BE2C (cell line): ENCODE measurements around the gene FGF14.

ENCODE experiments used
- DNase-seq: peaks from one replicate; pipeline ENCODE4 v3.0.0-alpha.2; 2020
- H3K27me3 ChIP-seq: fragments of 250-450 bp; sonication (Bioruptor Pico); 2 replicates; pipeline ENCODE4 v1.5.1; 2020; ENCODE audit warnings: mild to moderate bottlenecking
- H3K36me3 ChIP-seq: fragments of 250-450 bp; sonication (Bioruptor Pico); 2 replicates; pipeline ENCODE4 v1.5.1; 2020; ENCODE audit warnings: mild to moderate bottlenecking
- H3K4me1 ChIP-seq: fragments of 250-450 bp; sonication (Bioruptor Pico); 2 replicates; pipeline ENCODE4 v1.5.1; 2020
- H3K4me3 ChIP-seq: 2 replicates; pipeline ENCODE4 v1.5.1; 2011; ENCODE audit warnings: low read depth, low read length
- H3K9me3 ChIP-seq: fragments of 250-450 bp; sonication (Bioruptor Pico); 2 replicates; pipeline ENCODE4 v1.5.1; 2020
- TF ChIP-seq, protein P1 (sequence below): IDR thresholded peaks from 2 replicates; pipeline ENCODE4 v1.5.1; 2012; ENCODE audit warnings: mild to moderate bottlenecking, low read depth, low read length

Gene FGF14

DNA sequence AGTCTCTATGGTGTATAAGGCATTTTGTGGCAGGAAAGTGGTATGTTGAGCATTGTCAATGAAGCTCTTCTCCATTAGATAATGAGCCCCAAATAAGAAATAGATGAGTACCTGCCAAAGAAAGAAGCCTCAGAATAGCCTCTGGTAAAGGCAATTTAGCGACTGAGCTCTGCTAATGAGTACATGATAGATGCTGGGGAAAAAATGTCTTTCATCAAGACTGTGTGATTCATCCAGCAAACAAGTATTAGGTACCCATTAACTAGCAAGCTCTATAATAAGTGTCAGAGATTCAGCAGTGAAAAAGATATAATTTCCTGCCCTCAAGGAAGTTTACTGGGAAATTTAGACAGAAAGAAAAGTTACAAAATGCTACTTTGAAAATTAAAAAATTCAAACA, 654.8 kb downstream of the FGF14 start:
- H3K4me1 ChIP-seq: no peaks in the 10 kb centered on the region; the same call in 1 of the 2 replicates
- no peak overlapping the region for H3K4me3 ChIP-seq
- TF ChIP-seq, protein P1, sequence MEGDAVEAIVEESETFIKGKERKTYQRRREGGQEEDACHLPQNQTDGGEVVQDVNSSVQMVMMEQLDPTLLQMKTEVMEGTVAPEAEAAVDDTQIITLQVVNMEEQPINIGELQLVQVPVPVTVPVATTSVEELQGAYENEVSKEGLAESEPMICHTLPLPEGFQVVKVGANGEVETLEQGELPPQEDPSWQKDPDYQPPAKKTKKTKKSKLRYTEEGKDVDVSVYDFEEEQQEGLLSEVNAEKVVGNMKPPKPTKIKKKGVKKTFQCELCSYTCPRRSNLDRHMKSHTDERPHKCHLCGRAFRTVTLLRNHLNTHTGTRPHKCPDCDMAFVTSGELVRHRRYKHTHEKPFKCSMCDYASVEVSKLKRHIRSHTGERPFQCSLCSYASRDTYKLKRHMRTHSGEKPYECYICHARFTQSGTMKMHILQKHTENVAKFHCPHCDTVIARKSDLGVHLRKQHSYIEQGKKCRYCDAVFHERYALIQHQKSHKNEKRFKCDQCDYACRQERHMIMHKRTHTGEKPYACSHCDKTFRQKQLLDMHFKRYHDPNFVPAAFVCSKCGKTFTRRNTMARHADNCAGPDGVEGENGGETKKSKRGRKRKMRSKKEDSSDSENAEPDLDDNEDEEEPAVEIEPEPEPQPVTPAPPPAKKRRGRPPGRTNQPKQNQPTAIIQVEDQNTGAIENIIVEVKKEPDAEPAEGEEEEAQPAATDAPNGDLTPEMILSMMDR: no peak
- no peak for DNase-seq
- H3K27me3 ChIP-seq: no peaks in the 10 kb centered on the region
- no peaks in the 10 kb centered on the region for H3K36me3 ChIP-seq
- H3K9me3 ChIP-seq: no peaks in the 10 kb centered on the region

DNA sequence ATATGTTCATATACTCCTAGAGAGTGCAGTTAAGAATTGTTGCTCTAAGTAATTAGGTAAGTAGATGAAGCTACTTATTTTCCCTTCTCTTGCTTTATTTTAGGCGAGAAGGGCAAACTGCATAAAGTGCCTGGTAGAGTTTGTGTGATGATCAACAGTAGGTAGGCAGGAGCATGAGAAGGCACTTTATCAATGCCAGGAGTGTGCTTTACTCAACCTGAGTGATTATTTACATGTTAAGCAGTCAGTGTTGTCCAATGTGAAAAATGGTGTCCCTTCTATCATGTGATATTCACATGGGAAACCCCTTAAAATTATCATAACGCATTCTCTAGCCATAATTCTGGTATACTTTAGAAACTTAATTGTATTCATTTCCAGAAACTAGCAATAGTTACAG, 655.3 kb downstream of the FGF14 start:
- H3K4me3 ChIP-seq: no peak overlapping the region
- H3K36me3 ChIP-seq: no peaks in the 10 kb centered on the region
- no peaks in the 10 kb centered on the region for H3K27me3 ChIP-seq
- no peak for DNase-seq
- H3K4me1 ChIP-seq: no peaks in the 10 kb centered on the region; the same call in 1 of the 2 replicates
- TF ChIP-seq, protein P1: no peak
- H3K9me3 ChIP-seq: no peaks in the 10 kb centered on the region

DNA sequence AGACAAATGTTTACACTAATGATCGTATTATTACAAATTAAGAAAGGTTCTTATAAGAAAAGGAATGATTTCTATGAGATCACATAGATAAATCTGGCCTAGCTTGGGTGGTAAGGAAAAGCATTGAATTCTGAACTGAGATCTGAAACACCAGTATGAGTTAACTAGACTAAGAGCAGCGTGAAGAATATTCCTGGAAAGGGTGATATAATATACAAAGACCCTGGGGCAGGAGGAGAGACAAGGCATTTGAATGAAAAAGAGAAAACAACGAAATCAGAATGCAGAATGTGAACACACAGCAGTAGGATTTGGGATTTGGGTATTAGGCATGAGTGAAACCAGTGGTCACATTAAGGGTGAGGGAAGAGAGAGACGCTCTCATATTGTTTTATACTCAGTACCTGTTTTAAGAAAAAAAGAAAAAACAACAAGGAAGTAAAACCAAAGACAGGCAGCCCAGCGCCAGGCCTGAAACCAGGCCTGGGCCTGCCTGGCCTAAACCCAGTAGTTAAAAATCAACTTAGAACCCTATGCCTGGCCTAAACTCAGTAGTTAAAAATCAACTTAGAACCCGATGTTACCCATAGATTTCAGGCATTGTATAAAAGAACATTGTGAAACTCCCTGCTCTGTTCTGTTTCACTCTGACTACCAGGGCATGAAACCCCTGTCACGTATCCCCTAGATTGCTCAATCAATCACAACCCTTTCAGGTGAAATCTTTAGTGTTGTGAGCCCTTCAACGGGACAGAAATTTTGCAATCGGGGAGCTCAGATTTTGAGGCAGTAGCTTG, 662.3 kb downstream of the FGF14 start:
- no peak for DNase-seq
- no peak overlapping the region for H3K4me3 ChIP-seq
- TF ChIP-seq, protein P1: no peak
- no peaks in the 10 kb centered on the region for H3K36me3 ChIP-seq
- H3K4me1 ChIP-seq: peaks cover 2% of the 10 kb centered on the region; the same call in 1 of the 2 replicates
- no peaks in the 10 kb centered on the region for H3K9me3 ChIP-seq
- no peaks in the 10 kb centered on the region for H3K27me3 ChIP-seq

DNA sequence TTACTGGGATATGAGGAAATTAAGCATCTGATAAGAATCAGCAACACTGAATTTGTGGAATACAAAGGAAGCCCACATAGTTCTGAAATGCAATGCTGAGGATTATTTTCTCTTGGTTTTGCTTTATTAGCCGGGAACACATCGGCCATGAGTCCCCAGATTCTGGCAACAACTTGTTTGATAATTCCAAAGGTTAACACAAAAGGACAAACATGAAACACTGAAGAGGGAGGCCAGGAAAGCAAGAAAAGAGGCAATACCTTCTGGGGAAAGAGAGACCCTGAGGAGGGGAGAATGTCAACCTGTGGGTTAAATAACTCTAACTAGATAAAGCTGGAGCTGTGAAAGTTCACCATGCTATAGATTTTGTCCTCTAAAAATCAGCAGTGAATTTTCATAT, 663.5 kb downstream of the FGF14 start:
- H3K9me3 ChIP-seq: no peaks in the 10 kb centered on the region
- no peak overlapping the region for H3K4me3 ChIP-seq
- TF ChIP-seq, protein P1: no peak
- H3K27me3 ChIP-seq: no peaks in the 10 kb centered on the region
- peaks cover 2% of the 10 kb centered on the region; the same call in 1 of the 2 replicates for H3K4me1 ChIP-seq
- H3K36me3 ChIP-seq: no peaks in the 10 kb centered on the region
- DNase-seq: no peak

DNA sequence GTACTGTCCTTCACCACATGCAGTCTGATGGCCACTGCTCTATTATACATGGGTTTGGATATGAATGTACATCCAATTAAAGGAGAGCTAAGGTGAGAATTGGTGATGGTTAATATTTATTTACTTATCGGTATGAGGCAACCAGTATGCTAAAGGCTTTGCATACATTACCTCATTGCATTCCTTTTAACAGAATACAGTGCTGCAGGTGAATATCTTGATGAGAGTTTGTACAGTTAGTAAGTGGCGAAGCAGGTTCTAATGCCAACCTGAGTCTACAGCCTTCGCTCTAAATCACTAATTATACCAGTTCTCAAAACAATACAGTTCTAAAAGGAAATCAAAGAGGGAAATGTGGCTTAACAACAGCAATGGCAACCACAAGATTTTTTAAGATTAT, 665.3 kb downstream of the FGF14 start:
- TF ChIP-seq, protein P1: no peak
- DNase-seq: no peak
- no peaks in the 10 kb centered on the region for H3K9me3 ChIP-seq

DNA sequence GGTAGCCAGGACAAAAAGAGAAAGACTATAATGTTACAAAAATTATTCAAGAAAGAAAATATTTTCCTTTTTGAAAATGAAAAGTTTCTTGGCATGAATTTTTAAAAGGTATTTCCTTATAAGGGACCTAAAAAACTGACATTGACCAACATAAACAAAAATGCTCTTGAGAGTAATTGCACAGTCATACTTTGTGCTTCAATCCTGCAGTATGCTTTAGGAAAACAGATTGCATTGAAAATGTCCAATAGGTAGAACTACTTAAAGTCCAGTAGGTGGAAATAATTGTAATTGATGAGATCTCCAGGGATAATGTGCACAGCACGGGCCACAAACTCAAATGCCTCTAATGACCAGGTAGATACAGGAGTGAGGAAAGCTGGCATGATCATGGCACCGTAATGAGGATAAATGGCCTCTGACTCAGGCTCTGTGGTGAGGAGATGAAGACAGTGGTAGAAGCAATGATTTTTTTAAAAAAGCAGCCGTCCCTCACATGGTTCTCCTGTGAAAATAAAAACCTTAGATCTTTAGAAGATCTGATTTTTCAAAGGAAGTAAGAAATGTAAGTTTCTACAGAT, 671.3 kb downstream of the FGF14 start:
- H3K36me3 ChIP-seq: no peaks in the 10 kb centered on the region
- TF ChIP-seq, protein P1: no peak
- DNase-seq: no peak
- H3K4me1 ChIP-seq: no peaks in the 10 kb centered on the region
- no peak overlapping the region for H3K4me3 ChIP-seq
- no peaks in the 10 kb centered on the region for H3K27me3 ChIP-seq
- no peaks in the 10 kb centered on the region for H3K9me3 ChIP-seq

More for the DNA sequence above, 665.3 kb downstream of the FGF14 start:
- peaks cover 2% of the 10 kb centered on the region; the same call in 1 of the 2 replicates for H3K4me1 ChIP-seq
- H3K4me3 ChIP-seq: no peak overlapping the region
- H3K36me3 ChIP-seq: no peaks in the 10 kb centered on the region
- no peaks in the 10 kb centered on the region for H3K27me3 ChIP-seq
